ENCODE results near the gene MPP3. TPM values are rescaled to one million over a fixed set of nuclear protein-coding genes. Genes with fewer than 3 reads are reported as not detected.

Gene MPP3
- total RNA-seq, 2 experiments from 2014 or later: 0.27 to 0.31 TPM

Other genes starting within 250 kb of the MPP3 start
- gene MEOX1, start 171.2 kb downstream of the MPP3 start, total RNA-seq: under 1 TPM; 0.45 to 0.47 TPM
- gene SOST, start 74.4 kb downstream of the MPP3 start, total RNA-seq: not detected
- gene DUSP3, start 54.2 kb downstream of the MPP3 start, total RNA-seq: 10 to 100 TPM; 24.7 to 26.3 TPM
- under 1 TPM in 1 of 2 experiments, not detected in 1; 0.07 TPM for gene CFAP97D1, start 52.7 kb downstream of the MPP3 start, total RNA-seq
- not detected for gene CD300LG, start 14.0 kb upstream of the MPP3 start, total RNA-seq
- gene MPP2, start 74.4 kb upstream of the MPP3 start, total RNA-seq: 1 to 10 TPM; 6.0 TPM
- not detected for gene PPY, start 109.3 kb upstream of the MPP3 start, total RNA-seq
- under 1 TPM in 1 of 2 experiments, not detected in 1; 0.29 TPM for gene PYY, start 120.8 kb upstream of the MPP3 start, total RNA-seq
- gene NAGS, start 171.5 kb upstream of the MPP3 start, total RNA-seq: 1 to 10 TPM; 1.7 to 2.4 TPM
- 10 to 100 TPM; 26.1 to 28.5 TPM for gene TMEM101, start 181.8 kb upstream of the MPP3 start, total RNA-seq
- gene LSM12, start 233.5 kb upstream of the MPP3 start, total RNA-seq: 100 to 1,000 TPM; 104 to 110 TPM
- gene G6PC3, start 237.6 kb upstream of the MPP3 start, total RNA-seq: 10 to 100 TPM; 20.2 to 20.7 TPM